ENCODE data around the gene BIN1. TPM values are rescaled to one million over a fixed set of nuclear protein-coding genes. Genes with fewer than 3 reads are reported as not detected.

BIN1 gene
- total RNA-seq, 4 donors from 2014 or later: 95.7 to 146 (median 98.8) TPM

- Histone ChIP-seq H3K27ac (no peak overlapping the region), H3K27me3 (no peaks in the 10 kb centered on the region), H3K4me1 (peaks cover 0 to 20% (median 0%) of the 10 kb centered on the region in 4 donors), H3K9me3 (no peaks in the 10 kb centered on the region), H3K36me3 (peaks cover 0 to 93% (median 0%) of the 10 kb centered on the region in 3 donors), H3K4me3 (no peak overlapping the region)
- no peak for TF ChIP-seq POLR2A (IDR thresholded peaks at IDR 0.05)
- TF ChIP-seq CTCF (IDR thresholded peaks at IDR 0.05): no peak
- TF ChIP-seq EP300 (IDR thresholded peaks at IDR 0.05): no peak
- 91 to 93% methylated on average over 10 to 11 of the region's 11 CpGs for whole genome bisulfite sequencing, 2 donors
- DNase-seq (ENCODE audit: low spot score in 2 of 2): no peak
Observed at GRCh38 chr2:127056086-127056485, 50.9 kb downstream of the BIN1 start.

GRCh38 chr2:127055786-127056076 lies 51.2 kb downstream of the BIN1 start:
- H3K9me3 ChIP-seq: no peaks in the 10 kb centered on the region
- peaks cover 0 to 93% (median 0%) of the 10 kb centered on the region in 3 donors for H3K36me3 ChIP-seq
- 92 to 98% methylated on average over 12 to 13 of the region's 13 CpGs for WGBS, 2 donors
- H3K27ac ChIP-seq: no peak overlapping the region
- H3K27me3 ChIP-seq: no peaks in the 10 kb centered on the region
- TF ChIP-seq CTCF (IDR thresholded peaks at IDR 0.05) (no peak), POLR2A (IDR thresholded peaks at IDR 0.05) (no peak), EP300 (IDR thresholded peaks at IDR 0.05) (no peak)
- peaks cover 0 to 24% (median 0%) of the 10 kb centered on the region in 4 donors for H3K4me1 ChIP-seq
- H3K4me3 ChIP-seq: no peak overlapping the region
- no peak for DNase-seq (ENCODE audit: low spot score in 2 of 2)

GRCh38 chr2:127054996-127055785 lies 51.8 kb downstream of the BIN1 start:
- Histone ChIP-seq H3K36me3 (peaks cover 0 to 93% (median 0%) of the 10 kb centered on the region in 3 donors), H3K9me3 (no peaks in the 10 kb centered on the region), H3K27me3 (no peaks in the 10 kb centered on the region), H3K4me3 (no peak overlapping the region), H3K27ac (peak overlapping the region in 2 of 4 donors; percentile 55 to 73), H3K4me1 (peaks cover 0 to 29% (median 2%) of the 10 kb centered on the region in 4 donors)
- no peak for DNase-seq (ENCODE audit: low spot score in 2 of 2)
- 89 to 90% methylated on average over 11 to 18 of the region's 25 CpGs for WGBS, 2 donors
- TF ChIP-seq POLR2A (IDR thresholded peaks at IDR 0.05) (no peak), EP300 (IDR thresholded peaks at IDR 0.05) (no peak), CTCF (IDR thresholded peaks at IDR 0.05) (no peak)

GRCh38 chr2:127054604-127054930 lies 52.4 kb downstream of the BIN1 start:
- no peak for DNase-seq (ENCODE audit: low spot score in 2 of 2)
- 88% methylated on average over 3 to 7 of the region's 7 CpGs for WGBS, 2 donors
- Histone ChIP-seq H3K4me3 (no peak overlapping the region), H3K27ac (peak overlapping the region in 2 of 4 donors; percentile 55 to 73), H3K27me3 (no peaks in the 10 kb centered on the region), H3K9me3 (no peaks in the 10 kb centered on the region), H3K36me3 (peaks cover 0 to 92% (median 0%) of the 10 kb centered on the region in 3 donors), H3K4me1 (peaks cover 0 to 35% (median 6%) of the 10 kb centered on the region in 4 donors)
- TF ChIP-seq POLR2A (IDR thresholded peaks at IDR 0.05) (no peak), EP300 (IDR thresholded peaks at IDR 0.05) (no peak), CTCF (IDR thresholded peaks at IDR 0.05) (no peak)

- TF ChIP-seq EP300 (IDR thresholded peaks at IDR 0.05): no peak
- Histone ChIP-seq H3K4me3 (no peak overlapping the region), H3K9me3 (no peaks in the 10 kb centered on the region), H3K27me3 (no peaks in the 10 kb centered on the region), H3K36me3 (peaks cover 0 to 92% (median 0%) of the 10 kb centered on the region in 3 donors), H3K27ac (peak overlapping the region in 2 of 4 donors; percentile 55 to 73), H3K4me1 (peaks cover 0 to 37% (median 6%) of the 10 kb centered on the region in 4 donors)
- no peak for DNase-seq (ENCODE audit: low spot score in 2 of 2)
- 74% methylated on average over 23 to 32 of the region's 33 CpGs for WGBS, 2 donors
Observed at GRCh38 chr2:127053731-127054603, 53.0 kb downstream of the BIN1 start.
